GM03348 (cell line): Measurements from ENCODE around the gene COX7A2.

ENCODE experiments used
- DNase-seq: peaks from one replicate; pipeline ENCODE4 v3.0.0; 2012; ENCODE audit warnings: low spot score

Gene COX7A2

GRCh38 chr6:75199889-75200288, 43.7 kb downstream of the COX7A2 start:
- DNase-seq = no peak

GRCh38 chr6:75196081-75196687, 47.4 kb downstream of the COX7A2 start:
- DNase-seq = peak; percentile 33

GRCh38 chr6:75188221-75188925, 55.2 kb downstream of the COX7A2 start:
- DNase-seq = no peak
